GM10248 (cell line): ENCODE data around the gene TXNDC8.
"Not testable (repeated sequence)": the region's sequence is repeated elsewhere in the genome, so short reads cannot be mapped to it uniquely, and the experiment has no call there.

Experiments
- CTCF ChIA-PET: fragments of 300-600 bp; sonication (Branson Sonifier 250); formaldehyde crosslinking; extraction: SDS; loops from one replicate; lab custom pipeline; 2021; ENCODE audit warnings: antibody characterized with exemption; lab: Yijun Ruan, JAX
- POLR2A ChIA-PET: fragments of 350-650 bp; sonication (Branson Sonifier 250); formaldehyde crosslinking; extraction: SDS; loops from one replicate; lab custom pipeline; 2020; ENCODE audit warnings: antibody characterized with exemption; lab: Yijun Ruan, JAX
- DNase-seq: peaks from one replicate; pipeline ENCODE4 v3.0.0; 2012; ENCODE audit errors: extremely low spot score
- TF ChIP-seq, protein P1 (sequence below): IDR thresholded peaks from 2 replicates; pipeline ENCODE4 v1.5.1; 2012; ENCODE audit warnings: mild to moderate bottlenecking, low read depth; ENCODE audit errors: extremely low read depth, missing control alignments, control extremely low read depth

The TXNDC8 gene

GRCh38 chr9:110337727-110338126 lies at the start of gene TXNDC8:
TXNDC8 (minus strand) TSS chr9:110337863.
- DNase-seq: no peak
- ChIA-PET CTCF (no interaction called here), POLR2A (no interaction called here)
- TF ChIP-seq, protein P1, sequence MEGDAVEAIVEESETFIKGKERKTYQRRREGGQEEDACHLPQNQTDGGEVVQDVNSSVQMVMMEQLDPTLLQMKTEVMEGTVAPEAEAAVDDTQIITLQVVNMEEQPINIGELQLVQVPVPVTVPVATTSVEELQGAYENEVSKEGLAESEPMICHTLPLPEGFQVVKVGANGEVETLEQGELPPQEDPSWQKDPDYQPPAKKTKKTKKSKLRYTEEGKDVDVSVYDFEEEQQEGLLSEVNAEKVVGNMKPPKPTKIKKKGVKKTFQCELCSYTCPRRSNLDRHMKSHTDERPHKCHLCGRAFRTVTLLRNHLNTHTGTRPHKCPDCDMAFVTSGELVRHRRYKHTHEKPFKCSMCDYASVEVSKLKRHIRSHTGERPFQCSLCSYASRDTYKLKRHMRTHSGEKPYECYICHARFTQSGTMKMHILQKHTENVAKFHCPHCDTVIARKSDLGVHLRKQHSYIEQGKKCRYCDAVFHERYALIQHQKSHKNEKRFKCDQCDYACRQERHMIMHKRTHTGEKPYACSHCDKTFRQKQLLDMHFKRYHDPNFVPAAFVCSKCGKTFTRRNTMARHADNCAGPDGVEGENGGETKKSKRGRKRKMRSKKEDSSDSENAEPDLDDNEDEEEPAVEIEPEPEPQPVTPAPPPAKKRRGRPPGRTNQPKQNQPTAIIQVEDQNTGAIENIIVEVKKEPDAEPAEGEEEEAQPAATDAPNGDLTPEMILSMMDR: no peak

- TF ChIP-seq, protein P1: no peak
- ChIA-PET CTCF (interaction anchor here (1.1 kb wide), 1 partner anchor 15 kb away, joined by 3 read pairs; no protein-coding TSS in a partner anchor), POLR2A (no interaction called here)
- no peak for DNase-seq
Observed at GRCh38 chr9:110383491-110383890, 45.8 kb upstream of the TXNDC8 start.

DNA sequence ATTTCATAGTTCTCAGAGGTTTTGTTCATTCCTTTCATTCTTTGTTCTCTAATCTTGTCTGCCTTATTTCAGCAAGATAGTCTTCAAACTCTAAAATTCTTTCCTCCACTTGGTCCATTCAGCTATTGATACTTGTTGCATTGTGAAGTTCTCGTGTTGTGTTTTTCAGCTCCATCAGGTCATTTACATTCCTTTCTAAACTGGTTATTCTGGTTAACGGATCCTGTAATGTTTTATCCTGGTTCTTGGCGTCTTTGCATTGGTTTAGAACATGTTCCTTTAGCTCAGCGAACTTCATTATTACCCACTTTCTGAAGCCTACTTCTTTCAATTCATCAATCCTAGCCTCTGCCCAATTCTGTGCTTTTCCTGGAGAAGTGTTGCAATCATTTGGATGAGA lies 45.1 kb upstream of the TXNDC8 start:
- ChIA-PET CTCF (interaction anchor here (1.1 kb wide), 1 partner anchor 14 kb away, joined by 3 read pairs; no protein-coding TSS in a partner anchor), POLR2A (no interaction called here)
- TF ChIP-seq, protein P1: no peak
- no peak for DNase-seq

- TF ChIP-seq, protein P1: no peak
- ChIA-PET POLR2A (no interaction called here), CTCF (interaction anchor here (1.8 to 2.9 kb wide), 2 partner anchors 9 to 20 kb away, joined by 5 to 6 read pairs; no protein-coding TSS in a partner anchor)
- no peak for DNase-seq
Observed at GRCh38 chr9:110371411-110372007, 33.8 kb upstream of the TXNDC8 start.

GRCh38 chr9:110370315-110370714 lies 32.7 kb upstream of the TXNDC8 start:
- CTCF ChIA-PET: interaction anchor here (1.8 to 2.9 kb wide), 2 partner anchors 8 to 19 kb away, joined by 5 to 6 read pairs; no protein-coding TSS in a partner anchor
- DNase-seq: no peak
- POLR2A ChIA-PET: no interaction called here
- TF ChIP-seq, protein P1: no peak

DNA sequence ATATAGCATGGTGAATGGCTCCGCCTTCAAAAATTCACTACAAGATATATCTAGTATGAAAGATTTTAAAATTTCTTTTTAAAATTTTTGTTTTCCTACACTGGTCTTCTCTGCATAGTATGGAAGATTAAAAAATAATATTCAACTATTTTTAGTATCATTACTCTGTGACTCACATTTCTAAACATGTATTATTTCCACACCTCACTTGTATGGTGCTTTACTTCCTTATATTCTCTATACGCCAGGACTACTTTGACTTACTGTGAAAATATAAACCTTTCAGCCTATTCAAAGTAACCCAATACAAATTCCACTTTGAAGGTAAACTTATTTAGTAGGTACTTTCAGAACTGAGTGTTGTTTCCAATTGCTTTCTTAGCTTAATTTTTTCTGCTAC lies 26.8 kb upstream of the TXNDC8 start:
- TF ChIP-seq, protein P1: no peak
- no peak for DNase-seq
- ChIA-PET CTCF (interaction anchor here (1.4 kb wide), 1 partner anchor 13 kb away, joined by 4 read pairs; no protein-coding TSS in a partner anchor), POLR2A (no interaction called here)

DNA sequence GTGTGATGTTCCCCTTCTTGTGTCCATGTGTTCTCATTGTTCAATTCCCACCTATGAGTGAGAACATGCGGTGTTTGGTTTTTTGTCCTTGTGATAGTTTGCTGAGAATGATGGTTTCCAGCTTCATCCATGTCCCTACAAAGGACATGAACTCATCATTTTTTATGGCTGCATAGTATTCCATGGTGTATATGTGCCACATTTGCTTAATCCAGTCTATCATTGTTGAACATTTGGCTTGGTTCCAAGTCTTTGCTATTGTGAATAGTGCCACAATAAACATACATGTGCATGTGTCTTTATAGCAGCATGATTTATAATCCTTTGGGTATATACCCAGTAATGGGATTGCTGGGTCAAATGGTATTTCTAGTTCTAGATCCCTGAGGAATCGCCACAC lies 21.3 kb upstream of the TXNDC8 start:
- DNase-seq, CTCF ChIA-PET, POLR2A ChIA-PET: not testable (repeated sequence)
